ENCODE measurements around the gene CYP2W1.
A peak's percentile ranks its signal among the peaks of the same experiment; 100 is the strongest.

CYP2W1 gene

DNA sequence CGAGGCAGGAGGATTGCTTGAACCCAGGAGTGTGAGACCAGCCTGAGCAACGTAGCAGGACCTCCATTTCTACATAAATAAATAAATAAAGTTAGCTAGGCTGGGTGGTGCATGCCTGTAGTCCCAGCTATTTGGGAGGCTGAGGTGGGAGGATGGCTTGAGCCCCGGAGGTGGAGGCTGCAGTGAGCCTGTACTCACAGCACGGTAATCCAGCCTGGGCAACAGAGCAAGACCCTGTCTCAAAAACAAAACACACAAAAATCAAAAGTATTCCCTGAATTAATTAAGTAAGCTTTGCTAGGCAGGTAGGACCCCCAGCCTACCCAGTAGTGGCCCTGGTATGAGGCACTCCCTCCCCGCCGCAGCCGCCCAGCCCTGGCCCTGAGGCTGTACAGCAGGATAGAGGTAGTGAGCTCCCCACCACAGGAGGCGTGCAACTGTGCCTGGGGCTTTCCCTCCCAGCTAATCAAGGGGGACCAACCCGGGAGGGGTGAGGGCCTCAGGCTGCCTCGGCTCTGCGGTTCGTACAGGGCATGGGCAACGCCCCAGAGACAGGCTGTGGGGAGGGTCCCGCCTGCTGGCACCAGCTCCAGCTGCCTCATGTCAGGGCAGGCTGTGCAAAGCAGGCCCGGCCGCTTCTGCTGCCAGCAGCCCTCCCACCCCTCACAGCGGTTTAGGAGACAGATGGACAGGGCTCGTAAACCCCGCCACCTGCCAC, 1.0 kb upstream of the CYP2W1 start:
- no peak for DNase-seq (ENCODE audit: low read depth in 1 of 2, low spot score in 1 of 2)

DNA sequence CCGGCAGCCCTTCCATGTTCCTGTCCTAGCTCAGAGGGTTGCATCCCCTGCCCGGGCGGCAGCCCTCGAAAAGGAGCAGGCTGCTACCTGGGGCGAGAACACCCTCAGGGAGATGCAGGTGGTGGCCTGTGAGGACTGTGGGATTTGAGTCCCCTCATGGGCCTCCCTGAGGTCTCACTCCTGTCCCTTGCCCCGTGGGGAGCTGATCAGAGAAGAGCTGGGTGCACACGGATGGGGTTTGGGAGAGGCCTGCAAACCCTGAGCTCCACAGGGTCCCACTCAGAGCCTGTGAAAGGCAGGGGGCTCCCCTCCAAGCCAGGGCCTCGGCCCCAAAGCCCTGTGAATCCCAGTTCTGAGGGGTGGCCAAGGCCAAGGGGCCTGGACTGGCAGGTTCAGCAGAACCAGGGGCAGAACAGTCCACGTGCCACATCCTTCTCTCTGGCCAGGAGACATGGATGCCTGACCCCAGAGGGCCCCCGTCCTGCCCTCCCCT, 424 bp upstream of the CYP2W1 start:
- no peak for DNase-seq (ENCODE audit: low read depth in 1 of 2, low spot score in 1 of 2)

DNA sequence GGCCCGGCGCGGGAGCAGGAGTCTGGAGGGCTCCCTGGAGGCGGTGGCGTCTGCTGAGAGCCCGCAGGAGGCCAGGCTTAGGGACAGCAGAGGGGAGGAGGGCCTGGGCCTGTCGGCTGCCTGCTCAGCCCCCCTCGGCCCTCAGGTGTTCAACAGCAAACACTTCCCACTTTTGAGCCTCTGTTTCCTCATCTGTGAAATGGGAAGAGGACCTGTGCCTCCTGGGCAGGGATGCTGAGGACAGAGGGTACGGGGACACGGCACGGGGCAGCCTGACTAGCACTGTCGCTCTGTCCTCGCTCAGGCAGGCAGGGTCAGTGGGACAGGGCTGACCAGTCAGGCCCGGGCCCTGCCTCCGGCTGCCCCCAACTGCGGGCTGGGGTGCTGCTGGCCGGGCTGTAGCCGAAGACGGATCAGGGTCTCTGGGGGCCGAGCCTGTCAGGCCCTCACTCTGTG, 663 bp downstream of the CYP2W1 start:
- DNase-seq (ENCODE audit: low read depth in 1 of 2, low spot score in 1 of 2) = no peak

DNA sequence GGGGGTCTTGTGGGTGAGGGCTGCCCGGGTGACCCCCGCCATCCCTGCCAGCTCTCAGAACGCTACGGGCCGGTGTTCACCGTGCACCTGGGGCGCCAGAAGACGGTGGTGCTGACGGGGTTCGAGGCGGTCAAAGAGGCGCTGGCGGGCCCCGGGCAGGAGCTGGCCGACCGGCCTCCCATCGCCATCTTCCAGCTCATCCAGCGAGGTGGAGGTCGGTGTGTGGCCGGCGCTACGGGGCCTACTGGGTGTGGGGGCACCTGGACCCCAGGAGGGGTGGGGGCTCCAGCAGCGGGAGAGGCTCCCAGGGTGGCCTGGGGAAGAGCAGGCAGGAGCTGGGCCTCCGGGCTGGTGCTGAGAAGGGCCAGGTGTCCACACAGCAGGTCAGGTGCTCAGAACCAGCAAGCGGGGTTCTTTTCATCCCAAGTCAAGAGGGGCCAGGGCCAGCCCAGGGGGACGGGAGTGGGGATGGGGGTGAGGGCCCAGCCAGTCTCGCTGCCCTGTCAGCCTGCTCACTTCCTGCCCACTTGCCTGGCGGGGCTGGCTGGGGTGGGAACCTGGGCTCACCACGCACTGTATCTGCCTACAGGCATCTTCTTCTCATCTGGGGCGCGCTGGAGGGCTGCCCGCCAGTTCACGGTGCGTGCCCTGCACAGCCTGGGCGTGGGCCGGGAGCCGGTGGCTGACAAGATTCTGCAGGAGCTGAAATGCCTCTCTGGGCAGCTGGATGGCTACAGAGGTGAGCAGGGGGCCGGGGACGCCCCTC, 1.6 kb downstream of the CYP2W1 start:
- no peak for DNase-seq (ENCODE audit: low read depth in 1 of 2, low spot score in 1 of 2)

DNA sequence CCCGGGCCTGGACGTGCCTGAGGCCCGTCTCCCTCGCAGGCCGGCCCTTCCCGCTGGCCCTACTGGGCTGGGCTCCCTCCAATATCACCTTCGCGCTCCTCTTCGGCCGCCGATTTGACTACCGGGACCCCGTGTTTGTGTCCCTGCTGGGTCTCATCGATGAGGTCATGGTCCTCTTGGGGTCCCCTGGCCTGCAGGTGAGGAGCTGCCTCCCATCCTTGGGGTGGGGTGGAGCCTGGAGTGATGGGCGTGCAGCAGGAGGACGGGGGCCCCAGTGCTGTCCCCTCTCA, 2.1 kb downstream of the CYP2W1 start:
- no peak for DNase-seq (ENCODE audit: low read depth in 1 of 2, low spot score in 1 of 2)

DNA sequence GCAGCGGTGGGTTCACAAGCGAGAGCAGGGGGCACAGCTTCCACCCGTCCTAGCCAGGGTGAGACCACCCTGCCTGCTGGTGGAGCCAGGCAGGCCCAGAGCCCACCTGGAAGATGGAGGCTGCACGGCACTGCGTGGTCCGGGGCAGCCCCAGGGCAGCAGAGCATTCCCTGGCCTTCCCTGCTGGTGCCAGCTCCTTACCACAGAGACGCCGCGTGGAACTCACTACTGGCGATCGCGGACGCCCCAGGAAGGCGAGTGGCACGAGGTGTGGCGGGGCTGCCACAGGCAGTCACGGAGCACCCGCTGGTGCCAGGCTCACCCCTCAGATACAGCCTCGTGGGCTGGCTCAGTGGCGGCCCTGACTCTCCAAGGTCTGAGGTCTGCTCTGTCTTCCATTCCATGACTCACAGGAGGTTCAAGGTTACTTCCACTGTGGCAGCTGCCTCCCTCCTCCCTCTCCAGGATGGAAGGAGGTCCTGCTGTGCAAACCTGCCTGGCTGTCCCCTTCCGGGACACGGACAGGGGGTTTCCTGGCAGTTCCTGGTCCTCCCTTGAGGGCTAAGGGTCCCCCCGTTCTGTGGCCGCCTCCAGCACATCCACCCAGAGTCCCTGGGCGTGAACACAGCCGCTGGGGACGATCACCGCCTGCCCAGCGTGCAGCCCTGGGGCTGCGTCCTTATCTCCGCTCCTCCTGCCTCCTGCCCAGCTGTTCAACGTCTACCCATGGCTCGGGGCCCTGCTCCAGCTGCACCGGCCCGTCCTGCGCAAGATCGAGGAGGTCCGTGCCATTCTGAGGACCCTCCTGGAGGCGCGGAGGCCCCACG, 3.1 kb downstream of the CYP2W1 start:
- DNase-seq (ENCODE audit: low read depth in 1 of 2, low spot score in 1 of 2) = no peak

DNA sequence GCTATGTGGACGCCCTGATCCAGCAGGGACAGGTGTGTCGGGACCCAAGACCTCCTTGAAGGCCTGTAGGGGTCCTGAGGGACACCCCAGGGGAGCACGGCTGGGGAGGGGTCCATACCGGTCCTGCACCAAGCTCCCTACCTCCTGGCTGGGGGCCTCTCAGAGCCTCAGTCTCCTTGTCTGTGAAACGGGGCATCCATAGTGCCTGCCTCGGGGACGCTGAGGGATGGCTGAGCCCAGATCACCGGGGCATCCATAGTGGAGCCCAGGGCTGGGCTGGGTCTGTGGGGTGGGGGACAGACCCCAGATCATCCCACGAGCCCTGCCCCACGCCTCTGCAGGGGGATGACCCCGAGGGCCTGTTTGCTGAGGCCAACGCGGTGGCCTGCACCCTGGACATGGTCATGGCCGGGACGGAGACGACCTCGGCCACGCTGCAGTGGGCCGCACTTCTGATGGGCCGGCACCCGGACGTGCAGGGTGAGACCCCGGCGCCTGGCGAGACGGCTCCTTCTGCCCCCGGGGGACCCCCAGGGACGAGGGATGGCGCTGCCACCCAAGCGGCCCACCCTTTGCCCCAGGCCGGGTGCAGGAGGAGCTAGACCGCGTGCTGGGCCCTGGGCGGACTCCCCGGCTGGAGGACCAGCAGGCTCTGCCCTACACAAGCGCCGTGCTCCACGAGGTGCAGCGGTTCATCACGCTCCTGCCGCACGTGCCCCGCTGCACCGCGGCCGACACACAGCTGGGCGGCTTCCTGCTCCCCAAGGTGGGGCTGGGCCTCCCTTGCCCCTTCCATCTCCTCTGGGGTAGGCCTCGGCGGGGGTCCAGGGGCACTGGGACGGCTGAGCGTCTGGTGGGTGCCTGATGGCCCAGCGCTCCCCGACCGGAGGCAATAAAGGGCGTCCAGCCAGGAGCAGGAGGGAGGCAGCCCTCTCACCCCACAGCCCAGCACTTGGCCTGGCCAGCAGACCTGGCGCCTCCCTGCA, 4.1 kb downstream of the CYP2W1 start:
- no peak for DNase-seq (ENCODE audit: low read depth in 1 of 2, low spot score in 1 of 2)

DNA sequence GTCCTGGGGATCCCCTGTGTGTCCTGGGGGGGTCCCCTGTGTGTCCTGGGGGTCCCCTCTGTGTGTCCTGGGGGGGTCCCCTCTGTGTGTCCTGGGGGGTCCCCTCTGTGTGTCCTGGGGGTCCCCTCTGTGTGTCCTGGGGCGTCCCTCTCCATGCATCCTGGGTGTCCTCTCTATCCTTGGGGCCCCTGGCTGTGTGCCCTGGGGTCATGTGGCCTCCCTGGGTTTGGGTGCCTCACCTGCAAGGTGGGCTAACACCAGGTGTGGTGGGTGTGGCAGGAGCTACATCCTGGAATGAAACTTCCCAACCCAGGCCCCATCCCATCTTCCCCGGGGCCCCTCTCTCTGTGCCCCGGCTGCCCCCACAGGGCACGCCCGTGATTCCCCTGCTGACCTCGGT, 4.9 kb downstream of the CYP2W1 start:
- no peak for DNase-seq (ENCODE audit: low read depth in 1 of 2, low spot score in 1 of 2)

DNA sequence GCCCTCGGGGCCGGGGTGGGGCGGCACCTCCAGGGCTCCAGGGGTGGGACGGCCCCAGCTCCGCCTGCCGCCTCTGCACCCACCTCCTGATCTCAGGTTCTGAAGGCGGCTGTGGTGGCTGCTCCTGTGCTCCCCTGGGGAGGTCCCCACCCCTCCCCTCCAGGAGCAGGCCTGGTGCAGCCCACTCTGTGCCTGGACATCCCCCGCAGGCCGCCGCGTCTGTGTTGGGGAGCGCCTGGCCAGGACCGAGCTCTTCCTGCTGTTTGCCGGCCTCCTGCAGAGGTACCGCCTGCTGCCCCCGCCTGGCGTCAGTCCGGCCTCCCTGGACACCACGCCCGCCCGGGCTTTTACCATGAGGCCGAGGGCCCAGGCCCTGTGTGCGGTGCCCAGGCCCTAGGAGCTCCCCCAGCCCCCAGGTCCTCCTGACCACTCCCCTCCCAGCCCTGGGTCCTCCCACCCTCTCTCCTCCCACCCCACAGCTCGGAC, 5.5 kb downstream of the CYP2W1 start:
- no peak for DNase-seq (ENCODE audit: low read depth in 1 of 2, low spot score in 1 of 2)

DNA sequence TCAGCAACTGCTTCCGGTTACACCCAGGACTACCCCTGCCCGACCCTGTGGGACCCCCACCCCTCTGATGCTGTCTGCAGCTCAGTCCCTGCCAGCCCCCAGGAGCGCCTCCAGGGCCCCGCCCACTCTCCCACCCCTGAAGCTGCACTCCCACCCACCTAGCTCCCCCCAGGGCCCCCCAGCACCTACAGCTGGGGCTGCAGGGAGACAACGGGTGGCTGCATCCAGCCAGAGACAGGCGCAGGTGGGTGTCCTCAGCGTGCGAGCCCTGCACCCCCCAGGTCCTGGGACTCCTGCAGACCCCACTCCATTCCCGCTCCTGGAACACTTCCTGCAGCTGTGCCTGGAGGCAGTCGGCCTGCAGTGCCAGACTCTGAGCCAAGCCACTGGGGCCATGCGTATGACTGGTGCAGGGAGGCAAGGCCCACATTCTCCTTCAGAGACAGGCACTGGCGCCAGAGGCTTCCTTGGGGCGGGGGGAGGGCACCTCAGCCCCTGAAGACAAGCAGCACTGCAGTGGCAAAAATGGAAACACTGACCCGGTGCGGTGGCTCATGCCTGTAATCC, 6.1 kb downstream of the CYP2W1 start:
- DNase-seq (ENCODE audit: low read depth in 1 of 2, low spot score in 1 of 2) = no peak

DNA sequence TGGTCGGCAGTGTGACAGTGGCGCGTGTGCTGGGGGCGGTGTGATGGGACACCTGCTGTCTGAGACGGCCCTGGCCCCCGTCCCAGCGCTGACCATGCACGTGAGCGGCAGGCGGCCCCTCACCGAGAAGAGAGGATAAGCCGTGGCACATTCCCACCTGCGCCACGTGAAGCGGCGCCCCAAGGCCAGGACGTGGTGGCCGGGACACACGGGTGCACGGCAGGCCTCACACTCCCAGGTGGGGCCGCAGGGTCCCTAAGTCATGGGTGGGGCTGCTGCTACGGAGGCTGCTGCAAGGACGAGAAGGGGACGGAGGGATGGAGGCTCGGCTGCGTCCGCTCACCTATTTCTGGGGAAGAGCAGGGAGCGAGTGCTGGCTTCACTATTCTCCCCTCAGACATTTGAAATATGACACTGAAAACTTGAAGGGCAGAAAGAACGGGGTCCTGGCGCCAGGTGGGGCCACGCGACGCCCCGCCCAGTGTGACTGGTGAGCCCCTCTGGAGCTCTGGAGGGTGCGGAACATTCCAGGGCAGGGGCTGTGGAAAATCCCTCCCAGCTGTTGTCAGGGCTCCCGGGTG, 7.5 kb downstream of the CYP2W1 start:
- DNase-seq (ENCODE audit: low read depth in 1 of 2, low spot score in 1 of 2) = no peak

DNA sequence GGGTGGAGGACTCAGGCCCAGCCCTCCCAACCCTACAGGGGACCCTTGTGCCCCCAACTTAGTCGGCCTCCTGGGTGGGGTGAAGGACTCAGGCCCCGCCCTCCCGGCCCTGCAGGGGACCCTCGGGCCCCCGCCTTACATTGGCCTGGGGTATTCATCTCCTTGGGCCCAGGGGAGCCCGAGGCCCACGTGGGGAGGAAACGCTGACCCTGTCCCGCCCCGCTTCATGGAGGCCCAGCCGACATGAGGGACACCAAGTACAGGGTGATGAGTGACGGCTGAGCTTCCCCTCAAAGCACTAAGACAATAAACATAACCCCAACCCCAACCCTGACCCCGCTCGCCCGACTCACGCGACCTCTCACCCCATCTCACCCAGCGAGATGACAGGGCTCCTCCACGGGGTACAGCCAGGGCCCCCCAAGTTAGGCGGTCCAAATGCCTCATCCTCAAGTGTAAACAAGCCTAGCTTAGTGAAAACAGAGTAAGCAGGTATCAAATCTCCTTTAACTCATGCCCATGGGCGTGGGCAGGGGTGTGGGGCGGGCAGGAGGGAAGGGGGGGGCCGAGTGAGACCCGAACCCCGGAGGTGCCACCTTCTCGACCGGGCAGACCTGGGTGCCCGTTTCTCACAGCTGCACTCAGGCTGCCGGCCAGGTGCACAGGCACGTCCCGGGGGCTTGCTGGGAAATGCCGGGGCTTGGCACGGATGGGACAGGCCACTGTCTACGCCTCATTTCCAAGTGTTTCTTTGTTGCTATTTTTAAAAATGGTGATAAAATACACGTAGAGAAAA, 8.2 kb downstream of the CYP2W1 start:
- no peak for DNase-seq (ENCODE audit: low read depth in 1 of 2, low spot score in 1 of 2)

DNA sequence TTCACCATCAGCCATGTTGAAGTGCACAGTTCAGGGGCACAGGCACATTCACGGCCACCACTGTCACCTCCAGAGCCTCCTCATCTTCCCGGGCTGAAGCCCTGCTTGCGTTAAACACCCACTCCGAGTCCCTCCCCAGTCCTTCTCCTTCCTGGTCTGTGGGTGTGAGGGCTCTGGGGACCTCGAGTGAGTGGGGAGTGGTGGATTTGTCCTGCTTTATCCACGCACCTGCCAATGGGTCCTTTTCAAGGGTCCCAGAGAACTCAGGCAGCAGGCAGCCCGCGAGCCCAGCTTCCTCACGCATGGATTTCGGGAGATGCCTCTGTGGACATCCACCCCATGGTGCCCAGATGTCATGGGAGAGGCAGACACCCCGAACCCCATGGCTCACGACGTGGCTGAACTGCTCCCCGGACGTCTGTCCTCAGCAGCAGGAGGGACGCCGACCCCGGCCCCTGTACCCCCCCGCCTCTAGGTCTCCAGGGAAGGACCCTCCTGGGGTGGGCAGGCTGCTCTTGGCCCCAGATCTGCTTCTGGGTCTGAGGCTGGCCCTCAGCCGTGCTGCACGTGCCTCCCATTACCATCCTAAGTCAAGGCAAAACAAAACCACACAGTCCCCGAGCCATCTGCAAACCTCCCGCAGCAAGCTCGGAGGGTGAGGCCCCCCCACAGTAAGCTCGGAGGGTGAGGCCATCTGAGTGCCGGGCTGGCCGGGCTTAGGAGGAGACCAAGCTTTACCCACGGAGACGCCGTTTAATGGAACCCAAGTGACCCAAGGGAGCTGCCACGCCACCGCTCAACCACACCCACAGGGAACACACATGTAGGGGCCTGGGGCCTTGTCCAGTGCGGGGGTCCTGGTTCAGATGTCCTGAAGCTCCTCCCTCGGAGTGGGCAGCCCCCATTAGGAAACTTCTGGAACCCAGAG, 9.0 kb downstream of the CYP2W1 start:
- no peak for DNase-seq (ENCODE audit: low read depth in 1 of 2, low spot score in 1 of 2)

DNA sequence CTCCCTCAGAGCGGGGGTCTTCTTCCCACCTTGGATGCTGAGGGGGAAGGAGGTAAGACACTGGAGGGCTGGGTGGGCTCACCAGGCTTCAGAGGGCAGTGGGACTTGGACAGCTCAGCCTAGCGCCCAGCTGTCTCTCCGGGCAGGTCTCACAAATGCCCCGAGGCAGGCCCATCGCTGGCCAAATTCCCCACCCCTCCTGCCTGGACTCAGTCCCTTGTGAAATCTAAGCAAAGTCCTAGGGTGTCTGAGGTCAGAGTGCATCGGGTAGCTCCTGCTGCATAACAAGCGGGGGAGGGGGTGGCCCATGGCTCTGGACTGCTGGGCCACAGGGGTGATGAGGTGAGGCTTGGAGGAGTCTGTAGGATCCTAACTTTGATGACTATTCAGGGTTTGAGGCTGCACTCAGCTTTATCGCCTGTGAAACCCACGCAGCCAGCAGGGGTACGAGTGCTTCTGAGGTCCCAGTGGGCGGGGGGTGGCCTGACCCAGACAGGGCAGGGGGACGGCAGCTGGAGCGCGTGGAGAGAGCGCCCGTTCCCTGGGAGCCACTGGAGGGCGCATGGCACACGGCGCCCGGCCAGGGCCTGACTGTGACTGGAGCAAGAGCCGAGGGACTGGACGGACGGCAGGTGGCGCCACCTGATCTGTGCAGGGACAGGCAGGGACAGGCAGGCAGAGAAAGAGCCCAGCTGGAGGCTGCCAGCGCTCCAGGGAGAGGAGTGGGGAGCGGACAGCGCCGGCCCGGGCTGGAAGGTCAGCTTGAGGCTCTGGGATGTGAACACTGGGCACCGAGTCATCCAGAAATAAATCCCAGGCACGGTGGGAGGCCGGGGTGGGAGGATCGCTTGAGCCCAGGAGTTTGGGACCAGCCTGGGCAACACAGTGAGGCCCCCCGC, 10.0 kb downstream of the CYP2W1 start:
- DNase-seq (ENCODE audit: low read depth in 1 of 2, low spot score in 1 of 2) = peak; percentile 80 to 90

DNA sequence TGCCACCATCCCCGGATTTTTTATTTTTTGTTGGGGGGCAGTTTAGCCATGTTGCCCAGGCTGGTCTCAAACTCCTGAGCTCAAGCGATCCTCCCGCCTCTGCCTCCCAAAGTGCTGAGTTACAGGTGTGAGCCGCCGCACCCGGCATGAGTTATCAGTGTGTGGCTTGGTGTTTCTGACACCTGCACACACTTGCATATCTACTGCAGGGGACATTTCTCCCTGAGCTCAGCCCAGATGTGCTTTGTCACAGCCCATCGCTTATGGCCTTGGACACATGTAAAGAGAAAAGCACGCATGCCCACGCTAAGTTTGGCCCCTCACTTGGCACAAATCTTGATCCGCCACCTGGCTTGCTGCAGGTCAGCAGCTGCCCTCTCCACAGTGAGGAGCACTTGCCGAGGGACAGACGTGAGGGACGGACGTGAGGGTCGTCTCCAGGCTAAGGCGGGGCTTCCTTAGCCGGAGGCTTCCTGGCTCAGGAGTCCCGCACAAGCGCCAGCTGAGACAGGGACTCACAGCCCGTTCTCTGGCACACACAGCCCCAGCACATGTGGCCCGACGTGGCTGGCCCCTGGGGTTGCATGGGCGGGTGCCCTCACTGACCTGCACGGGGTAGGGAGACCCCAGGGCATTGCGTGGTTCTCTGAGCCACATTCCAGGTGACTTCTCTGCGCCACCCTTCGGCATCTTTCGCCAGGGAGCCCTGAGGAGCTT, 11.8 kb downstream of the CYP2W1 start:
- no peak for DNase-seq (ENCODE audit: low read depth in 1 of 2, low spot score in 1 of 2)

DNA sequence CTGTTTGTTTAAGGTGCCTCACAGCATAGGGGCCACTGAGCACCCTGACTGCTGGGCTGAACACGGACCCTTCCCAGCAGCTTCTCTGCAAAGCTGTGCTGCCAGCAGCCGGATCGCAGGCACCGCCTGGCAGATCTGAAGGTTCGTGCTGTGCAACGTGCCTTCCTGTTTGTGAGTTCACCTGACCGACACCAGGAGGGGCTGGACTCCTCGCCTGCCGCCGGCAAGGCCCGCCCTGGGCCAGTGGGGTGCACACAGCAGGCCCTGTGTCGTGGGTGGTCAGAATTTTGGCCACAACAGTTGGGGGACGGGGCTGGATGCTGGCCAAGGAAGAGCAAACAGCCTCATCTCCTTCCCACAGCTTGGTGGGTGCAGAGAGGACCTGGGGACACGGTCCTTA, 12.6 kb downstream of the CYP2W1 start:
- DNase-seq (ENCODE audit: low read depth in 1 of 2, low spot score in 1 of 2) = no peak

Measured in activated CD4-positive, alpha-beta T cell treated with anti-CD3 and anti-CD28 coated beads, Interleukin-2, amount 50 U/mL, for 24 hours (primary cell).